H1 (cell line): Measurements from ENCODE around the gene UGT1A9. TPM values are rescaled to one million over a fixed set of nuclear protein-coding genes. Genes with fewer than 3 reads are reported as not detected.
"Not testable (repeated sequence)": the region's sequence is repeated elsewhere in the genome, so short reads cannot be mapped to it uniquely, and the experiment has no call there.

Source experiments
- CTCF ChIA-PET: fragments of 300-600 bp; sonication (Branson Sonifier 250); formaldehyde crosslinking; loops from one replicate; lab custom pipeline; 2021; ENCODE audit not compliant: partially characterized antibody; lab: Charles Lee
- POLR2A ChIA-PET: fragments of 300-600 bp; sonication (Branson Sonifier 250); formaldehyde crosslinking; loops from one replicate; lab custom pipeline; 2021; ENCODE audit warnings: inconsistent platforms; ENCODE audit not compliant: partially characterized antibody; lab: Charles Lee
- DNase-seq, 2 experiments: peaks; one replicate each; pipeline versions ENCODE4 v3.0.0 to v3.0.0-alpha.2; 2010 to 2022; ENCODE audit warnings: low spot score in 2 of 2, low read depth in 1 of 2, mixed read lengths in 1 of 2
- FAIRE-seq: peaks from 2 replicates; lab custom pipeline; 2011; peaks lifted over from hg19 to GRCh38; lab: Jason Lieb, UNC
- H2AFZ ChIP-seq: 2 replicates; pipeline ENCODE4 v1.8.1; 2012; ENCODE audit warnings: low read length, inconsistent platforms
- H2AK5ac ChIP-seq: 2 replicates; pipeline ENCODE4 v1.6.1; 2013; ENCODE audit warnings: low read depth, low read length
- H2BK120ac ChIP-seq: replicated peaks from 2 replicates; pipeline ENCODE3; 2013; ENCODE audit warnings: low read depth, low read length, inconsistent platforms
- H2BK12ac ChIP-seq: 2 replicates; pipeline ENCODE4 v1.6.1; 2013; ENCODE audit warnings: low read depth, low read length
- H2BK15ac ChIP-seq: 2 replicates; pipeline ENCODE4 v1.6.1; 2013; ENCODE audit warnings: low read length
- H2BK20ac ChIP-seq: 2 replicates; pipeline ENCODE4 v1.6.1; 2013; ENCODE audit warnings: low read length
- H2BK5ac ChIP-seq: 2 replicates; pipeline ENCODE4 v1.6.1; 2013; ENCODE audit warnings: low read depth, low read length
- H3K14ac ChIP-seq: 2 replicates; pipeline ENCODE4 v1.6.1; 2013; ENCODE audit warnings: inconsistent platforms; ENCODE audit not compliant: insufficient read length
- H3K18ac ChIP-seq: 2 replicates; pipeline ENCODE4 v1.6.1; 2013; ENCODE audit warnings: low read length; ENCODE audit errors: extremely low read depth
- H3K23ac ChIP-seq: 2 replicates; pipeline ENCODE4 v1.6.1; 2013; ENCODE audit warnings: inconsistent platforms; ENCODE audit not compliant: insufficient read length
- H3K23me2 ChIP-seq: 2 replicates; pipeline ENCODE4 v1.6.1; 2013; ENCODE audit warnings: low read depth, low read length
- H3K27ac ChIP-seq: 2 replicates; pipeline ENCODE4 v1.6.1; 2011; ENCODE audit warnings: low read depth, low read length, inconsistent platforms
- H3K27me3 ChIP-seq, 4 experiments: replicated peaks in 1 of 4; 1 replicate in 1 of 4; 2 replicates in 3 of 4; pipeline versions ENCODE4 v1.6.1 to v1.8.1; 2011 to 2013; ENCODE audit warnings: low read length in 3 of 4, mild to moderate bottlenecking in 3 of 4, inconsistent platforms in 2 of 4, mixed read lengths in 2 of 4, moderate library complexity in 1 of 4; ENCODE audit not compliant: control insufficient read depth in 3 of 4, insufficient read depth in 3 of 4; ENCODE audit errors: extremely low read depth in 1 of 4
- H3K36me3 ChIP-seq, 4 experiments: 2 replicates each; pipeline versions ENCODE4 v1.6.1 to v1.8.1; 2011 to 2013; ENCODE audit warnings: mild to moderate bottlenecking in 4 of 4, low read length in 3 of 4, moderate library complexity in 2 of 4, control low read depth in 1 of 4, inconsistent platforms in 1 of 4; ENCODE audit not compliant: insufficient read depth in 4 of 4, control insufficient read depth in 2 of 4
- H3K4ac ChIP-seq: replicated peaks from 2 replicates; pipeline ENCODE3; 2013; ENCODE audit warnings: low read length, low read depth, mixed read lengths, inconsistent platforms; ENCODE audit not compliant: insufficient read length
- H3K4me1 ChIP-seq, 4 experiments: replicated peaks in 1 of 4; 1 replicate in 1 of 4; 2 replicates in 3 of 4; pipeline versions ENCODE4 v1.6.1 to v1.8.1; 2011 to 2013; ENCODE audit warnings: low read length in 3 of 4, inconsistent platforms in 2 of 4, mixed read lengths in 1 of 4; ENCODE audit not compliant: insufficient read depth in 4 of 4, control insufficient read depth in 3 of 4
- H3K4me2 ChIP-seq, 2 experiments: 2 replicates each; pipeline versions ENCODE4 v1.6.1 to v1.8.1; 2011 to 2013; ENCODE audit warnings: low read depth in 2 of 2, low read length in 2 of 2, control low read depth in 1 of 2, inconsistent platforms in 1 of 2, mild to moderate bottlenecking in 1 of 2; ENCODE audit not compliant: insufficient read depth in 1 of 2
- H3K4me3 ChIP-seq, 4 experiments: fragments of 200-600, 300-600 bp in 1 of 4; sonication (generic), shearing (Covaris generic), sonication (Bioruptor Twin) in 1 of 4; 2 replicates each; pipeline versions ENCODE4 v1.5.1 to v1.8.1; 2011 to 2016; ENCODE audit warnings: low read length in 4 of 4, low read depth in 3 of 4, control low read depth in 2 of 4, inconsistent platforms in 2 of 4, mild to moderate bottlenecking in 2 of 4, mixed read lengths in 1 of 4, moderate library complexity in 1 of 4; ENCODE audit not compliant: insufficient read depth in 2 of 4; ENCODE audit errors: extremely low read depth in 1 of 4
- H3K56ac ChIP-seq: replicated peaks from 2 replicates; pipeline ENCODE3; 2013; ENCODE audit warnings: low read depth, mild to moderate bottlenecking, mixed read lengths, low read length, inconsistent platforms; ENCODE audit not compliant: insufficient read length
- H3K79me1 ChIP-seq: 2 replicates; pipeline ENCODE4 v1.6.1; 2013; ENCODE audit warnings: low read depth, low read length, control low read depth
- H3K79me2 ChIP-seq, 2 experiments: 2 replicates each; pipeline versions ENCODE4 v1.6.1 to v1.8.1; 2012 to 2013; ENCODE audit warnings: low read length in 2 of 2, mild to moderate bottlenecking in 2 of 2, inconsistent platforms in 1 of 2; ENCODE audit not compliant: insufficient read depth in 2 of 2, control insufficient read depth in 1 of 2
- H3K9ac ChIP-seq, 4 experiments: replicated peaks in 1 of 4; 1 replicate in 1 of 4; 2 replicates in 3 of 4; pipeline versions ENCODE4 v1.6.1 to v1.8.1; 2011 to 2013; ENCODE audit warnings: low read depth in 3 of 4, low read length in 3 of 4, control low read depth in 2 of 4, mild to moderate bottlenecking in 2 of 4, moderate library complexity in 2 of 4, inconsistent platforms in 1 of 4; ENCODE audit errors: extremely low read depth in 1 of 4
- H3K9me3 ChIP-seq, 2 experiments: 2 replicates each; pipeline versions ENCODE4 v1.6.1 to v1.8.1; 2012 to 2013; ENCODE audit warnings: mild to moderate bottlenecking in 2 of 2, moderate library complexity in 2 of 2, control low read depth in 1 of 2, inconsistent platforms in 1 of 2, low read depth in 1 of 2, low read length in 1 of 2, mixed read lengths in 1 of 2; ENCODE audit not compliant: insufficient read depth in 2 of 2
- H4K20me1 ChIP-seq, 2 experiments: replicated peaks in 1 of 2; 2 replicates each; pipeline versions ENCODE3 to v1.8.1; 2011 to 2013; ENCODE audit warnings: inconsistent platforms in 2 of 2, low read length in 2 of 2, mild to moderate bottlenecking in 1 of 2; ENCODE audit not compliant: insufficient read depth in 2 of 2, control insufficient read depth in 1 of 2
- H4K5ac ChIP-seq: 2 replicates; pipeline ENCODE4 v1.6.1; 2013; ENCODE audit warnings: low read length, low read depth, mixed read lengths, inconsistent platforms; ENCODE audit not compliant: insufficient read length
- H4K8ac ChIP-seq: 2 replicates; pipeline ENCODE4 v1.8.0; 2013; ENCODE audit warnings: mild to moderate bottlenecking, moderate library complexity, low read length, inconsistent platforms; ENCODE audit not compliant: insufficient read depth; ENCODE audit errors: extremely low read depth
- H4K91ac ChIP-seq: replicated peaks from 2 replicates; pipeline ENCODE3; 2013; ENCODE audit warnings: low read length, mixed read lengths, inconsistent platforms; ENCODE audit not compliant: insufficient read length
- WGBS, 2 experiments: shearing (Covaris generic) in 1 of 2; methylation state at CpG; one replicate each; pipeline versions ENCODE4 v1.1.6 to v1.1.7; 2013 to 2015; ENCODE audit warnings: low lambda C conversion rate in 2 of 2, mixed read lengths in 2 of 2, inconsistent platforms in 1 of 2, low coverage in 1 of 2, missing lambda C conversion rate in 1 of 2; ENCODE audit not compliant: insufficient replicate concordance in 2 of 2, insufficient coverage in 1 of 2, insufficient read length in 1 of 2; ENCODE audit errors: extremely low coverage in 1 of 2, missing lambda C conversion rate in 1 of 2; 5-methylcytosine and 5-hydroxymethylcytosine counted together
- polyA plus RNA-seq, 7 experiments: library from polyadenylated mRNA; depleted of rRNA in 3 of 7; stranded (reverse) in 5 of 7; unstranded in 2 of 7; fragments of >200 nt in 5 of 7; fragments of 200-250 nt in 2 of 7; gene quantifications; 1 replicate in 5 of 7; 2 replicates in 1 of 7; 4 replicates in 1 of 7; pipeline versions ENCODE4 v1.2.1 to v1.2.3, GENCODE V29; 2011 to 2013; ENCODE audit warnings: missing spikeins in 2 of 7, mixed read lengths in 2 of 7
- total RNA-seq: library from RNA; stranded (reverse); fragmentation: NEBNext Ultra II Directional; extraction: Animal tissue kit (Norgen Biotek cat#: 25700); gene quantifications from 2 replicates; pipeline ENCODE4 v1.2.1, GENCODE V29; 2021

UGT1A9 gene
- total and polyA plus RNA-seq, 2 of the 8 experiments (the other 6 are each of a cell fraction or from before 2014, with no cell fraction given) = not detected

DNA sequence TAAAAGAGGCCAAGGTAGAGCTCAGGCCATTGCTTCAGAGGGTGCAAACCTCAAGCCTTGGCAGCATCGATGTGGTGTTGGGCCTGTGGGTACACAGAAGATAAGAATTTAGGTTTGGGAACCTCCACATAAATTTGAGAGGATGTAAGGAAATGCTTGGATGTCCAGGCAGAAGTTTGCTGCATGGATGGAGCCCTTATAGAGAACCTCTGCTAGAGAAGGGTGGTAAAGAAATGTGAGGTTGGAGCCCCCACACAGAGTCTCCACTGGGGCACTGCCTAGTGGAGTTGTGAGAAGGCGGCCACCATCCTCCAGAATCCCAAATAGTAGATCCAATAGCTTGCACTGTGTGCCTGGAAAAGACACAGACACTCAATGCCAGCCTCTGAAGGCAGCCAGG is 79.0 kb downstream of the UGT1A9 start:
- H3K4me2 ChIP-seq, H3K56ac ChIP-seq, H2AK5ac ChIP-seq, H3K79me1 ChIP-seq, H3K79me2 ChIP-seq, H3K27ac ChIP-seq, H2BK5ac ChIP-seq, H4K20me1 ChIP-seq, H3K4me1 ChIP-seq, H3K23me2 ChIP-seq, H3K36me3 ChIP-seq, H4K8ac ChIP-seq, DNase-seq, H2BK20ac ChIP-seq, H3K23ac ChIP-seq, H4K5ac ChIP-seq, H2BK15ac ChIP-seq, H2BK120ac ChIP-seq, H3K18ac ChIP-seq, FAIRE-seq, H2BK12ac ChIP-seq, H3K9ac ChIP-seq, H3K27me3 ChIP-seq, H3K4me3 ChIP-seq, H4K91ac ChIP-seq, H2AFZ ChIP-seq, H3K4ac ChIP-seq, POLR2A ChIA-PET, H3K14ac ChIP-seq: not testable (repeated sequence)
- CTCF ChIA-PET = interaction anchor here (1.3 kb wide), 1 partner anchor 10 kb away, joined by 4 read pairs; the partner anchor contains the start of gene UGT1A1
- H3K9me3 ChIP-seq = peaks cover 22 to 33% of the 10 kb centered on the region in 2 experiments
- WGBS, 2 experiments = 91% methylated on average over 2 of the region's 2 CpGs; no CpG with 5 or more reads in 1 of the 2 experiments
